ENCODE data around the gene OXT.

OXT gene

GRCh38 chr20:3088031-3088430 lies 16.6 kb downstream of the OXT start:
- no peak for DNase-seq

- no peak for DNase-seq
Measured at GRCh38 chr20:3090565-3090964, 19.1 kb downstream of the OXT start.

GRCh38 chr20:3092611-3093379 lies 21.4 kb downstream of the OXT start:
- DNase-seq, result no peak

GRCh38 chr20:3093861-3094361 lies 22.5 kb downstream of the OXT start:
- no peak for DNase-seq

- no peak for DNase-seq
Measured at GRCh38 chr20:3094848-3095629, 23.6 kb downstream of the OXT start.

- DNase-seq, result no peak
Measured at GRCh38 chr20:3100480-3100879, 29.1 kb downstream of the OXT start.

GRCh38 chr20:3101251-3101650 lies 29.8 kb downstream of the OXT start:
- DNase-seq, result no peak

GRCh38 chr20:3101737-3102574 lies 30.5 kb downstream of the OXT start:
- no peak for DNase-seq

GRCh38 chr20:3102575-3103368 lies 31.4 kb downstream of the OXT start:
- DNase-seq, result no peak

GRCh38 chr20:3103369-3104032 lies 32.1 kb downstream of the OXT start:
- DNase-seq, result no peak

- no peak for DNase-seq
Measured at GRCh38 chr20:3105256-3106137, 34.1 kb downstream of the OXT start.

GRCh38 chr20:3106185-3106584 lies 34.8 kb downstream of the OXT start:
- DNase-seq, result no peak

- DNase-seq, result no peak
Measured at GRCh38 chr20:3106658-3107463, 35.4 kb downstream of the OXT start.

GRCh38 chr20:3107464-3108025 lies 36.1 kb downstream of the OXT start:
- DNase-seq, result no peak

GRCh38 chr20:3109350-3110302 lies 38.2 kb downstream of the OXT start:
- DNase-seq, result no peak

- no peak for DNase-seq
Measured at GRCh38 chr20:3111507-3111906, 40.1 kb downstream of the OXT start.

- DNase-seq, result no peak
Measured at GRCh38 chr20:3111995-3112394, 40.6 kb downstream of the OXT start.
